Prostate gland (tissue), 2 donors: Measurements from ENCODE around the gene PTPRD.

ENCODE experiments used
- POLR2AphosphoS5 ChIP-seq: sonication (generic); formaldehyde crosslinking; IDR thresholded peaks from one replicate; pipeline ENCODE4 v1.6.1; 2017; ENCODE audit warnings: antibody characterized with exemption
- TF ChIP-seq, protein P1 (sequence below), 4 experiments: fragments of 200-600 bp in 2 of 4; fragments of 450-650 bp in 2 of 4; sonication (generic) in 2 of 4; IDR thresholded peaks; 1 replicate in 3 of 4; 2 replicates in 1 of 4; pipeline ENCODE4 v1.5.1; 2016 to 2019; ENCODE audit warnings: antibody characterized with exemption in 4 of 4, mild to moderate bottlenecking in 2 of 4, moderate library complexity in 2 of 4

DNA sequence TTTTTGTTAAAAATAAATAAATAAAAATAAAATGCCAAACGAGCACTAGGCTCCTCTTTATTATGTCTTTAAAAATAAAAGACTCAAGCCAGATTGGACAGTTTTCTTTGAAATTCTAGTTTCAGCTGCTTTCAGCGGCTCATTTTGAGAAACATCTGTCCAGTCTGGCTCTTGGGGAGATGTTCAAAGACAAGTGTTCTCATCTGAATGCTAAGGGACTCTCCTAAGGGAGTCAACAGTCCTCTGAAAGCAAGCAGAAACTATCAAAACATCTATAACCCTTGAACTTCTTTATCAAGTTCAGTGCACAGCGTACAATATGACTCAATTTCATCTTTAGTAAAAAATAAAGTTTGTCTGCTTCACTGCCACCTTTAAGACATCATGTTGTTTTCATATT, 1927.0 kb downstream of the PTPRD start:
- TF ChIP-seq, protein P1, sequence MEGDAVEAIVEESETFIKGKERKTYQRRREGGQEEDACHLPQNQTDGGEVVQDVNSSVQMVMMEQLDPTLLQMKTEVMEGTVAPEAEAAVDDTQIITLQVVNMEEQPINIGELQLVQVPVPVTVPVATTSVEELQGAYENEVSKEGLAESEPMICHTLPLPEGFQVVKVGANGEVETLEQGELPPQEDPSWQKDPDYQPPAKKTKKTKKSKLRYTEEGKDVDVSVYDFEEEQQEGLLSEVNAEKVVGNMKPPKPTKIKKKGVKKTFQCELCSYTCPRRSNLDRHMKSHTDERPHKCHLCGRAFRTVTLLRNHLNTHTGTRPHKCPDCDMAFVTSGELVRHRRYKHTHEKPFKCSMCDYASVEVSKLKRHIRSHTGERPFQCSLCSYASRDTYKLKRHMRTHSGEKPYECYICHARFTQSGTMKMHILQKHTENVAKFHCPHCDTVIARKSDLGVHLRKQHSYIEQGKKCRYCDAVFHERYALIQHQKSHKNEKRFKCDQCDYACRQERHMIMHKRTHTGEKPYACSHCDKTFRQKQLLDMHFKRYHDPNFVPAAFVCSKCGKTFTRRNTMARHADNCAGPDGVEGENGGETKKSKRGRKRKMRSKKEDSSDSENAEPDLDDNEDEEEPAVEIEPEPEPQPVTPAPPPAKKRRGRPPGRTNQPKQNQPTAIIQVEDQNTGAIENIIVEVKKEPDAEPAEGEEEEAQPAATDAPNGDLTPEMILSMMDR (IDR thresholded peaks at IDR 0.05) = no peak
- TF ChIP-seq POLR2AphosphoS5 = no peak
